ENCODE measurements around the gene CNTNAP5. TPM values are rescaled to one million over a fixed set of nuclear protein-coding genes. Genes with fewer than 3 reads are reported as not detected.

Gene CNTNAP5
- total RNA-seq, 1 donor from 2014 or later: not detected

DNA sequence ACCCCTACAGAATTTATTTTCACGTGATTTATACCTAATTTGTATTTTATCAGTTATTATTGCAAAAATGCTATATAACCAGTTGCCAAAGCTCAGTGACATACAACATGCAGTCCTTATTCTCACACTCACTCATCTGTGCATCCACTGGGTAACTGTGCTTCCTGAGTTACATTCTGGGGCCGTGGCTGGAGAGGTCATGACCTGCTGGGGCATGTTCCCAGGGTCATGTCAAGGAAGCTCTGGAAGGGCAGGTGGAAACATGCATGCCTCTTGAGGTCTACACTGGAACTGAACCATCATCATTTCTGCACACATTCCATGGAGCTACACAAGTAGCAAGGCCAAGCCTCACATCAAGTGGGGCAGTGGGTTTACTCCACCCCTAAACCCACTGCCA, 715.5 kb downstream of the CNTNAP5 start:
- Mint-ChIP-seq H3K4me3 (ENCODE audit: unreplicated experiment) (no peak overlapping the region), H3K27ac (ENCODE audit: unreplicated experiment) (no peak overlapping the region), H3K9me3 (ENCODE audit: unreplicated experiment) (peaks cover 54% of the 10 kb centered on the region), H3K4me1 (ENCODE audit: unreplicated experiment) (no peaks in the 10 kb centered on the region), H3K27me3 (ENCODE audit: unreplicated experiment) (no peaks in the 10 kb centered on the region), H3K36me3 (ENCODE audit: unreplicated experiment) (no peaks in the 10 kb centered on the region)
- TF ChIP-seq, protein P1, sequence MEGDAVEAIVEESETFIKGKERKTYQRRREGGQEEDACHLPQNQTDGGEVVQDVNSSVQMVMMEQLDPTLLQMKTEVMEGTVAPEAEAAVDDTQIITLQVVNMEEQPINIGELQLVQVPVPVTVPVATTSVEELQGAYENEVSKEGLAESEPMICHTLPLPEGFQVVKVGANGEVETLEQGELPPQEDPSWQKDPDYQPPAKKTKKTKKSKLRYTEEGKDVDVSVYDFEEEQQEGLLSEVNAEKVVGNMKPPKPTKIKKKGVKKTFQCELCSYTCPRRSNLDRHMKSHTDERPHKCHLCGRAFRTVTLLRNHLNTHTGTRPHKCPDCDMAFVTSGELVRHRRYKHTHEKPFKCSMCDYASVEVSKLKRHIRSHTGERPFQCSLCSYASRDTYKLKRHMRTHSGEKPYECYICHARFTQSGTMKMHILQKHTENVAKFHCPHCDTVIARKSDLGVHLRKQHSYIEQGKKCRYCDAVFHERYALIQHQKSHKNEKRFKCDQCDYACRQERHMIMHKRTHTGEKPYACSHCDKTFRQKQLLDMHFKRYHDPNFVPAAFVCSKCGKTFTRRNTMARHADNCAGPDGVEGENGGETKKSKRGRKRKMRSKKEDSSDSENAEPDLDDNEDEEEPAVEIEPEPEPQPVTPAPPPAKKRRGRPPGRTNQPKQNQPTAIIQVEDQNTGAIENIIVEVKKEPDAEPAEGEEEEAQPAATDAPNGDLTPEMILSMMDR (IDR thresholded peaks at IDR 0.05): no peak
- no peak for DNase-seq (ENCODE audit: extremely low spot score, unreplicated experiment)

DNA sequence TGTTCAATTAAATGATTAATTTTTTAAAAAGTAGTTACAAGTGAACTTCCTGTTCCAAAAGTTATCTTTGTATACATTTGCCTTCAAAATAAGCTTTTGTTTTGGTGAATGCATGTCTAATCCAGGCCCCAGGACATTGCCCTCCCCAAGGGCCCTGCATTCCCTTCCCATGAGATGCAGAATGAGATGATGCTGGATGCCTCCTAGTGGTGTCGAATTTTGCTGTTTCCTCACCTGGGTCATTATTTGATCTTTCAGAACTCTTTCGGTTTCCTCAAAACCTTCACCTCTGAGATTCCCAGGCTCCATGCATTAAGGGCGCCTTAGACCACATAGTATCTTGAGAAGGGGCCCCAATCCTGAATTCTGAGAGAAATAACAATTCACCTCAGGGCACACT, 728.8 kb downstream of the CNTNAP5 start:
- H3K27me3 Mint-ChIP-seq (ENCODE audit: unreplicated experiment): no peaks in the 10 kb centered on the region
- TF ChIP-seq, protein P1 (IDR thresholded peaks at IDR 0.05): no peak
- H3K4me1 Mint-ChIP-seq (ENCODE audit: unreplicated experiment): no peaks in the 10 kb centered on the region
- peaks cover 22% of the 10 kb centered on the region for H3K9me3 Mint-ChIP-seq (ENCODE audit: unreplicated experiment)
- no peak overlapping the region for H3K4me3 Mint-ChIP-seq (ENCODE audit: unreplicated experiment)
- no peak overlapping the region for H3K27ac Mint-ChIP-seq (ENCODE audit: unreplicated experiment)
- no peaks in the 10 kb centered on the region for H3K36me3 Mint-ChIP-seq (ENCODE audit: unreplicated experiment)
- DNase-seq (ENCODE audit: extremely low spot score, unreplicated experiment): no peak

DNA sequence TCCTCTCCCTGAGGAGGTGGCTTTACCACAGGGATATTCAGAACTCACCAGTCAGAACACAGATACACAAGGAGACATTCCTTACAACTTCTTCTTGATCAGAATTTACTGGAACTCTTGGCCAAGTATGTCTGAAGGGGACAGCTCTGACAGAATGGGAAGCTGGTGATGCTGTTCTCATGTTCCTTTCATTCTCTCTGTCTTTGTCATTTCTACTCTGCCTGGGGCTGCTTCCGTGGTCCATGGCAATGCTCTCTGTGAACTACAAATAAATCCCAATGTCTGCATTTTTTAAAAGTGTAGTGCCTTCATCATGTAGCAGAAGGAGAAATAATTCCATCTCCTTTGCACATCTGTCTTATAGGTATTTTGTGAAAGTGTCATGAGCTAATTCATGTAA, 730.3 kb downstream of the CNTNAP5 start:
- Mint-ChIP-seq H3K27me3 (ENCODE audit: unreplicated experiment) (no peaks in the 10 kb centered on the region), H3K4me1 (ENCODE audit: unreplicated experiment) (no peaks in the 10 kb centered on the region), H3K9me3 (ENCODE audit: unreplicated experiment) (peaks cover 21% of the 10 kb centered on the region), H3K4me3 (ENCODE audit: unreplicated experiment) (no peak overlapping the region), H3K27ac (ENCODE audit: unreplicated experiment) (no peak overlapping the region), H3K36me3 (ENCODE audit: unreplicated experiment) (no peaks in the 10 kb centered on the region)
- TF ChIP-seq, protein P1 (IDR thresholded peaks at IDR 0.05): no peak
- no peak for DNase-seq (ENCODE audit: extremely low spot score, unreplicated experiment)

DNA sequence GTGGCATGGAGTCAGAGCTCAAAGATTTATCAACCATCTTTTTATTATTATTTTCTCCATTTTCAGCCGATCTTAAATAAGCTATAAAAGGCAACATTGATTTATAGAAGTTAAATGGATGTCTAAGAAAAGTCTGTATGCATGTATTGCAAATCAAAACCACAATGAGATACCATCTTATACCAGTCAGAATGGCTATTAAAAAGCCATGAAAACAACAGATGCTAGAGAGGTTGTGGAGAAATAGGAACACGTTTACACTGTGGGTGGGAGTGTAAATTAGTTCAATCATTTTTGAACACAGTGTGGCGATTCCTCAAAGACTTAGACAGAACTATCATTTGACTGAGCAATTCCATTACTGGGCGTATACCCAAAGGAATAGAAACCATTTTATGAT, 731.0 kb downstream of the CNTNAP5 start:
- H3K27ac Mint-ChIP-seq (ENCODE audit: unreplicated experiment): no peak overlapping the region
- no peaks in the 10 kb centered on the region for H3K27me3 Mint-ChIP-seq (ENCODE audit: unreplicated experiment)
- peaks cover 23% of the 10 kb centered on the region for H3K9me3 Mint-ChIP-seq (ENCODE audit: unreplicated experiment)
- TF ChIP-seq, protein P1 (IDR thresholded peaks at IDR 0.05): no peak
- no peak for DNase-seq (ENCODE audit: extremely low spot score, unreplicated experiment)
- H3K36me3 Mint-ChIP-seq (ENCODE audit: unreplicated experiment): no peaks in the 10 kb centered on the region
- H3K4me1 Mint-ChIP-seq (ENCODE audit: unreplicated experiment): no peaks in the 10 kb centered on the region
- no peak overlapping the region for H3K4me3 Mint-ChIP-seq (ENCODE audit: unreplicated experiment)

DNA sequence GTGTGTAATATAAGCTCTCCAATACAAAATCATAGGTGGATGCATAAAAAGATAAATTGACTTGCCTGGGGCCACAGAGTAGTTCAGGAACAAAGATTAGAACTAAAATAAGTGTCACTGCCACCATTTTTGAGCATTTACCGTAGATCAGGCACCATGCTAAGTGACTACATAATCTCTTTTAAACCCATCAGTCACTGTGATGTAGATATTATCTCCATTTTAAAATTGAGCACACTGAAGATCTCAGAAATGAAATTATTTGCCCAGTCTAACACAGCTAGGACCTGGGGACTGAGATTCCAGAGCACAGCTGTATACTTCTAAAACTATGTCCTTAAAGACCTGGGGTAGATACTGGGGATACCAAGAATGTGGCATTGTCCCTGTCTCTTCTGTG, 737.3 kb downstream of the CNTNAP5 start:
- Mint-ChIP-seq H3K4me3 (ENCODE audit: unreplicated experiment) (no peak overlapping the region), H3K36me3 (ENCODE audit: unreplicated experiment) (no peaks in the 10 kb centered on the region), H3K9me3 (ENCODE audit: unreplicated experiment) (peaks cover 34% of the 10 kb centered on the region), H3K4me1 (ENCODE audit: unreplicated experiment) (no peaks in the 10 kb centered on the region), H3K27ac (ENCODE audit: unreplicated experiment) (no peak overlapping the region), H3K27me3 (ENCODE audit: unreplicated experiment) (no peaks in the 10 kb centered on the region)
- TF ChIP-seq, protein P1 (IDR thresholded peaks at IDR 0.05): no peak
- no peak for DNase-seq (ENCODE audit: extremely low spot score, unreplicated experiment)
